ENCODE data around the gene FBXO40. TPM values are rescaled to one million over a fixed set of nuclear protein-coding genes. Genes with fewer than 3 reads are reported as not detected.

FBXO40 gene
- total and polyA plus RNA-seq, 9 of the 15 experiments (the other 6 are each of a cell fraction or from before 2014, with no cell fraction given): 0.01 to 0.05 (median 0.04) TPM; not detected in 3

GRCh38 chr3:121574449-121574848 is 18.7 kb upstream of the FBXO40 start (continued):
- TF ChIP-seq PBX2 (CRISPR knock-in tag; IDR thresholded peaks at IDR 0.05; ENCODE audit: low read depth): no peak
- TF ChIP-seq PBX2 (tag; conservative IDR thresholded peaks at IDR 0.05; ENCODE audit: low read depth): peak; percentile 70
- no peak for TF ChIP-seq RHOXF2B (CRISPR knock-in tag; conservative IDR thresholded peaks at IDR 0.05)
- TF ChIP-seq, protein P1, sequence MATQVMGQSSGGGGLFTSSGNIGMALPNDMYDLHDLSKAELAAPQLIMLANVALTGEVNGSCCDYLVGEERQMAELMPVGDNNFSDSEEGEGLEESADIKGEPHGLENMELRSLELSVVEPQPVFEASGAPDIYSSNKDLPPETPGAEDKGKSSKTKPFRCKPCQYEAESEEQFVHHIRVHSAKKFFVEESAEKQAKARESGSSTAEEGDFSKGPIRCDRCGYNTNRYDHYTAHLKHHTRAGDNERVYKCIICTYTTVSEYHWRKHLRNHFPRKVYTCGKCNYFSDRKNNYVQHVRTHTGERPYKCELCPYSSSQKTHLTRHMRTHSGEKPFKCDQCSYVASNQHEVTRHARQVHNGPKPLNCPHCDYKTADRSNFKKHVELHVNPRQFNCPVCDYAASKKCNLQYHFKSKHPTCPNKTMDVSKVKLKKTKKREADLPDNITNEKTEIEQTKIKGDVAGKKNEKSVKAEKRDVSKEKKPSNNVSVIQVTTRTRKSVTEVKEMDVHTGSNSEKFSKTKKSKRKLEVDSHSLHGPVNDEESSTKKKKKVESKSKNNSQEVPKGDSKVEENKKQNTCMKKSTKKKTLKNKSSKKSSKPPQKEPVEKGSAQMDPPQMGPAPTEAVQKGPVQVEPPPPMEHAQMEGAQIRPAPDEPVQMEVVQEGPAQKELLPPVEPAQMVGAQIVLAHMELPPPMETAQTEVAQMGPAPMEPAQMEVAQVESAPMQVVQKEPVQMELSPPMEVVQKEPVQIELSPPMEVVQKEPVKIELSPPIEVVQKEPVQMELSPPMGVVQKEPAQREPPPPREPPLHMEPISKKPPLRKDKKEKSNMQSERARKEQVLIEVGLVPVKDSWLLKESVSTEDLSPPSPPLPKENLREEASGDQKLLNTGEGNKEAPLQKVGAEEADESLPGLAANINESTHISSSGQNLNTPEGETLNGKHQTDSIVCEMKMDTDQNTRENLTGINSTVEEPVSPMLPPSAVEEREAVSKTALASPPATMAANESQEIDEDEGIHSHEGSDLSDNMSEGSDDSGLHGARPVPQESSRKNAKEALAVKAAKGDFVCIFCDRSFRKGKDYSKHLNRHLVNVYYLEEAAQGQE (IDR thresholded peaks at IDR 0.05; ENCODE audit: borderline replicate concordance): peak; percentile 39; the same call in 1 of the 2 replicates
- TF ChIP-seq, protein P1 (CRISPR knock-in tag; IDR thresholded peaks at IDR 0.05; ENCODE audit: low read depth): no peak
- TF ChIP-seq CBFA2T3 (IDR thresholded peaks at IDR 0.05): peak; percentile 81
- no peak for TF ChIP-seq NFXL1 (CRISPR knock-in tag; IDR thresholded peaks at IDR 0.05)
- peak; percentile 69 for TF ChIP-seq TCF3 (CRISPR knock-in tag; IDR thresholded peaks at IDR 0.05)
- peak in 1 of 2 experiments; percentile 49; a peak in 1 of 4 replicates for TF ChIP-seq ARNT (IDR thresholded peaks at IDR 0.05)
- TF ChIP-seq SIX5 (IDR thresholded peaks at IDR 0.05; ENCODE audit: borderline replicate concordance in 1 of 2, insufficient read depth in 1 of 2, low read depth in 1 of 2, low read length in 2 of 2): no peak
- TF ChIP-seq RREB1 (CRISPR knock-in tag; IDR thresholded peaks at IDR 0.05): no peak
- TF ChIP-seq ZNF696 (CRISPR knock-in tag; conservative IDR thresholded peaks at IDR 0.05): no peak
- no peak for TF ChIP-seq SLC30A9 (CRISPR knock-in tag; IDR thresholded peaks at IDR 0.05)
